Astrocyte (in vitro differentiated cells and primary cell): ENCODE results near the gene KRTAP25-1.

Experiments used
- CTCF ChIP-seq: IDR thresholded peaks from 2 replicates; pipeline ENCODE4 v1.5.1; 2011; ENCODE audit warnings: low read depth, mild to moderate bottlenecking, inconsistent platforms, low read length, moderate library complexity; ENCODE audit not compliant: insufficient read depth
- EZH2 ChIP-seq: IDR thresholded peaks from 2 replicates; pipeline ENCODE4 v1.6.1; 2012; ENCODE audit warnings: mild to moderate bottlenecking, low read length, inconsistent platforms; ENCODE audit not compliant: insufficient read depth

- no peak for TF ChIP-seq EZH2
- TF ChIP-seq CTCF: no peak
Observed at GRCh38 chr21:30337772-30338171, 48.5 kb upstream of the KRTAP25-1 start.
